ENCODE data around the gene ZNF497. TPM values are rescaled to one million over a fixed set of nuclear protein-coding genes. Genes with fewer than 3 reads are reported as not detected.

Gene ZNF497
- total and polyA plus RNA-seq, 2 of the 13 experiments (the other 11 are each of a cell fraction or from before 2014, with no cell fraction given) = 1.5 to 1.9 TPM

DNA sequence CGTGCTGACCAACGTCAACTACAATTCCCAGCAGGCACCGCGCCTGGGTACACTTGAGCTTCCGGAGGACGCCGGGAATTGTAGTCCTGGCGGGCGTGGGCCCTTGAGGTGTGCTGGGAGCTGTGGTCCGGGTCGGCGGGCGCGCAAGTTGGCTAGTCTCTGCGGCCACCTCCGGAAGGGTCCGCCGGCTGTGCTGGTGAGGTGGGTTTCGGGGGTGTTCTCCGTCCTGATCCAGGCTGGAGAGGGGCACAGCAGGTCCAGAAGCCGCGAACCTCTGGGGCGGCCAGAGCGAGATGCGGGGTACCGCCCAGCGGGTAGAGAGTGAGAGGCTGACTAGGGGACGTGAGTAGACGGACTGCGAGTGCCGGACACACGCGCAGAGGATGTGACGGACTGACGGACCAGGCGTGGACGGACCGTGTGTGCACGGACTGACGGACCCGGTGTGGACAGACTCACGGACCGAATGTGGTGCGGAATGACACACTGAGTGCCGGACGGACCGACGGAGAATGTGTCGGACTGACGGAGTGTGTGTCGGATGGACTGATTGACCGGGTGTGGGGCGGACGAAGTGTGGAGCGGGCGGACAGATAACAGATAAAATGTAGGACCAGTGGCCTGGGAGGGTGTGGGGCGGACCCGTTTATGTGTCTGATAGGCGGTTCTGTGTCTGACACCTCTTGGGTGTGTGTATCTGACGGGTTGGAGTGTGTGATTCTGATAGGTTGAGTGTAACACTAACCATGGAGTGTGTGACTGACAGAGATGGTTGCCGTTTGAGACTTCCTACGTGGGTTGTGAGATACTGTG, 35.4 kb downstream of the ZNF497 start, which contains the start of gene ZSCAN22 (continued):
- TF ChIP-seq, protein P1, sequence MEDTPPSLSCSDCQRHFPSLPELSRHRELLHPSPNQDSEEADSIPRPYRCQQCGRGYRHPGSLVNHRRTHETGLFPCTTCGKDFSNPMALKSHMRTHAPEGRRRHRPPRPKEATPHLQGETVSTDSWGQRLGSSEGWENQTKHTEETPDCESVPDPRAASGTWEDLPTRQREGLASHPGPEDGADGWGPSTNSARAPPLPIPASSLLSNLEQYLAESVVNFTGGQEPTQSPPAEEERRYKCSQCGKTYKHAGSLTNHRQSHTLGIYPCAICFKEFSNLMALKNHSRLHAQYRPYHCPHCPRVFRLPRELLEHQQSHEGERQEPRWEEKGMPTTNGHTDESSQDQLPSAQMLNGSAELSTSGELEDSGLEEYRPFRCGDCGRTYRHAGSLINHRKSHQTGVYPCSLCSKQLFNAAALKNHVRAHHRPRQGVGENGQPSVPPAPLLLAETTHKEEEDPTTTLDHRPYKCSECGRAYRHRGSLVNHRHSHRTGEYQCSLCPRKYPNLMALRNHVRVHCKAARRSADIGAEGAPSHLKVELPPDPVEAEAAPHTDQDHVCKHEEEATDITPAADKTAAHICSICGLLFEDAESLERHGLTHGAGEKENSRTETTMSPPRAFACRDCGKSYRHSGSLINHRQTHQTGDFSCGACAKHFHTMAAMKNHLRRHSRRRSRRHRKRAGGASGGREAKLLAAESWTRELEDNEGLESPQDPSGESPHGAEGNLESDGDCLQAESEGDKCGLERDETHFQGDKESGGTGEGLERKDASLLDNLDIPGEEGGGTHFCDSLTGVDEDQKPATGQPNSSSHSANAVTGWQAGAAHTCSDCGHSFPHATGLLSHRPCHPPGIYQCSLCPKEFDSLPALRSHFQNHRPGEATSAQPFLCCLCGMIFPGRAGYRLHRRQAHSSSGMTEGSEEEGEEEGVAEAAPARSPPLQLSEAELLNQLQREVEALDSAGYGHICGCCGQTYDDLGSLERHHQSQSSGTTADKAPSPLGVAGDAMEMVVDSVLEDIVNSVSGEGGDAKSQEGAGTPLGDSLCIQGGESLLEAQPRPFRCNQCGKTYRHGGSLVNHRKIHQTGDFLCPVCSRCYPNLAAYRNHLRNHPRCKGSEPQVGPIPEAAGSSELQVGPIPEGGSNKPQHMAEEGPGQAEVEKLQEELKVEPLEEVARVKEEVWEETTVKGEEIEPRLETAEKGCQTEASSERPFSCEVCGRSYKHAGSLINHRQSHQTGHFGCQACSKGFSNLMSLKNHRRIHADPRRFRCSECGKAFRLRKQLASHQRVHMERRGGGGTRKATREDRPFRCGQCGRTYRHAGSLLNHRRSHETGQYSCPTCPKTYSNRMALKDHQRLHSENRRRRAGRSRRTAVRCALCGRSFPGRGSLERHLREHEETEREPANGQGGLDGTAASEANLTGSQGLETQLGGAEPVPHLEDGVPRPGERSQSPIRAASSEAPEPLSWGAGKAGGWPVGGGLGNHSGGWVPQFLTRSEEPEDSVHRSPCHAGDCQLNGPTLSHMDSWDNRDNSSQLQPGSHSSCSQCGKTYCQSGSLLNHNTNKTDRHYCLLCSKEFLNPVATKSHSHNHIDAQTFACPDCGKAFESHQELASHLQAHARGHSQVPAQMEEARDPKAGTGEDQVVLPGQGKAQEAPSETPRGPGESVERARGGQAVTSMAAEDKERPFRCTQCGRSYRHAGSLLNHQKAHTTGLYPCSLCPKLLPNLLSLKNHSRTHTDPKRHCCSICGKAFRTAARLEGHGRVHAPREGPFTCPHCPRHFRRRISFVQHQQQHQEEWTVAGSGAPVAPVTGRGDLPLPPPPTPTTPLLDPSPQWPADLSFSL (CRISPR knock-in tag; IDR thresholded peaks at IDR 0.05) = peak; percentile 78; the same call in 1 of the 2 replicates
- TF ChIP-seq, protein P2, sequence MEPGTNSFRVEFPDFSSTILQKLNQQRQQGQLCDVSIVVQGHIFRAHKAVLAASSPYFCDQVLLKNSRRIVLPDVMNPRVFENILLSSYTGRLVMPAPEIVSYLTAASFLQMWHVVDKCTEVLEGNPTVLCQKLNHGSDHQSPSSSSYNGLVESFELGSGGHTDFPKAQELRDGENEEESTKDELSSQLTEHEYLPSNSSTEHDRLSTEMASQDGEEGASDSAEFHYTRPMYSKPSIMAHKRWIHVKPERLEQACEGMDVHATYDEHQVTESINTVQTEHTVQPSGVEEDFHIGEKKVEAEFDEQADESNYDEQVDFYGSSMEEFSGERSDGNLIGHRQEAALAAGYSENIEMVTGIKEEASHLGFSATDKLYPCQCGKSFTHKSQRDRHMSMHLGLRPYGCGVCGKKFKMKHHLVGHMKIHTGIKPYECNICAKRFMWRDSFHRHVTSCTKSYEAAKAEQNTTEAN (CRISPR knock-in tag; conservative IDR thresholded peaks at IDR 0.05) = no peak
- TF ChIP-seq, protein P3, sequence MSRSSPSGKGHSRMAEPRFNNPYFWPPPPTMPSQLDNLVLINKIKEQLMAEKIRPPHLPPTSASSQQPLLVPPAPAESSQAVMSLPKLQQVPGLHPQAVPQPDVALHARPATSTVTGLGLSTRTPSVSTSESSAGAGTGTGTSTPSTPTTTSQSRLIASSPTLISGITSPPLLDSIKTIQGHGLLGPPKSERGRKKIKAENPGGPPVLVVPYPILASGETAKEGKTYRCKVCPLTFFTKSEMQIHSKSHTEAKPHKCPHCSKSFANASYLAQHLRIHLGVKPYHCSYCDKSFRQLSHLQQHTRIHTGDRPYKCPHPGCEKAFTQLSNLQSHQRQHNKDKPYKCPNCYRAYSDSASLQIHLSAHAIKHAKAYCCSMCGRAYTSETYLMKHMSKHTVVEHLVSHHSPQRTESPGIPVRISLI (CRISPR knock-in tag; IDR thresholded peaks at IDR 0.05; ENCODE audit: borderline replicate concordance) = no peak; the same call in none of the 2 replicates
- peak; percentile 96 for TF ChIP-seq ZFP90 (CRISPR knock-in tag; IDR thresholded peaks at IDR 0.05; ENCODE audit: borderline replicate concordance)
- no peak for TF ChIP-seq MAFG (CRISPR knock-in tag; IDR thresholded peaks at IDR 0.05)
- TF ChIP-seq, protein P4, sequence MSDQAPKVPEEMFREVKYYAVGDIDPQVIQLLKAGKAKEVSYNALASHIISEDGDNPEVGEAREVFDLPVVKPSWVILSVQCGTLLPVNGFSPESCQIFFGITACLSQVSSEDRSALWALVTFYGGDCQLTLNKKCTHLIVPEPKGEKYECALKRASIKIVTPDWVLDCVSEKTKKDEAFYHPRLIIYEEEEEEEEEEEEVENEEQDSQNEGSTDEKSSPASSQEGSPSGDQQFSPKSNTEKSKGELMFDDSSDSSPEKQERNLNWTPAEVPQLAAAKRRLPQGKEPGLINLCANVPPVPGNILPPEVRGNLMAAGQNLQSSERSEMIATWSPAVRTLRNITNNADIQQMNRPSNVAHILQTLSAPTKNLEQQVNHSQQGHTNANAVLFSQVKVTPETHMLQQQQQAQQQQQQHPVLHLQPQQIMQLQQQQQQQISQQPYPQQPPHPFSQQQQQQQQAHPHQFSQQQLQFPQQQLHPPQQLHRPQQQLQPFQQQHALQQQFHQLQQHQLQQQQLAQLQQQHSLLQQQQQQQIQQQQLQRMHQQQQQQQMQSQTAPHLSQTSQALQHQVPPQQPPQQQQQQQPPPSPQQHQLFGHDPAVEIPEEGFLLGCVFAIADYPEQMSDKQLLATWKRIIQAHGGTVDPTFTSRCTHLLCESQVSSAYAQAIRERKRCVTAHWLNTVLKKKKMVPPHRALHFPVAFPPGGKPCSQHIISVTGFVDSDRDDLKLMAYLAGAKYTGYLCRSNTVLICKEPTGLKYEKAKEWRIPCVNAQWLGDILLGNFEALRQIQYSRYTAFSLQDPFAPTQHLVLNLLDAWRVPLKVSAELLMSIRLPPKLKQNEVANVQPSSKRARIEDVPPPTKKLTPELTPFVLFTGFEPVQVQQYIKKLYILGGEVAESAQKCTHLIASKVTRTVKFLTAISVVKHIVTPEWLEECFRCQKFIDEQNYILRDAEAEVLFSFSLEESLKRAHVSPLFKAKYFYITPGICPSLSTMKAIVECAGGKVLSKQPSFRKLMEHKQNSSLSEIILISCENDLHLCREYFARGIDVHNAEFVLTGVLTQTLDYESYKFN (CRISPR knock-in tag; conservative IDR thresholded peaks at IDR 0.05) = no peak; the same call in none of the 2 replicates
- TF ChIP-seq HMG20A (CRISPR knock-in tag; IDR thresholded peaks at IDR 0.05; ENCODE audit: borderline replicate concordance) = no peak
- TF ChIP-seq ZSCAN31 (CRISPR knock-in tag; IDR thresholded peaks at IDR 0.05; ENCODE audit: low read depth) = peak; percentile 69; the same call in 1 of the 2 replicates
- no peak for TF ChIP-seq NFATC3 (CRISPR knock-in tag; IDR thresholded peaks at IDR 0.05)
- peak; percentile 79; the same call in 1 of the 2 replicates for TF ChIP-seq AKAP8 (CRISPR knock-in tag; IDR thresholded peaks at IDR 0.05)
- TF ChIP-seq EHMT2 (IDR thresholded peaks at IDR 0.05; ENCODE audit: borderline replicate concordance, low read depth, low read length) = no peak
- TF ChIP-seq, protein P5, sequence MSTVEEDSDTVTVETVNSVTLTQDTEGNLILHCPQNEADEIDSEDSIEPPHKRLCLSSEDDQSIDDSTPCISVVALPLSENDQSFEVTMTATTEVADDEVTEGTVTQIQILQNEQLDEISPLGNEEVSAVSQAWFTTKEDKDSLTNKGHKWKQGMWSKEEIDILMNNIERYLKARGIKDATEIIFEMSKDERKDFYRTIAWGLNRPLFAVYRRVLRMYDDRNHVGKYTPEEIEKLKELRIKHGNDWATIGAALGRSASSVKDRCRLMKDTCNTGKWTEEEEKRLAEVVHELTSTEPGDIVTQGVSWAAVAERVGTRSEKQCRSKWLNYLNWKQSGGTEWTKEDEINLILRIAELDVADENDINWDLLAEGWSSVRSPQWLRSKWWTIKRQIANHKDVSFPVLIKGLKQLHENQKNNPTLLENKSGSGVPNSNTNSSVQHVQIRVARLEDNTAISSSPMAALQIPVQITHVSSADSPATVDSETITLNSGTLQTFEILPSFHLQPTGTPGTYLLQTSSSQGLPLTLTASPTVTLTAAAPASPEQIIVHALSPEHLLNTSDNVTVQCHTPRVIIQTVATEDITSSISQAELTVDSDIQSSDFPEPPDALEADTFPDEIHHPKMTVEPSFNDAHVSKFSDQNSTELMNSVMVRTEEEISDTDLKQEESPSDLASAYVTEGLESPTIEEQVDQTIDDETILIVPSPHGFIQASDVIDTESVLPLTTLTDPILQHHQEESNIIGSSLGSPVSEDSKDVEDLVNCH (CRISPR knock-in tag; IDR thresholded peaks at IDR 0.05) = no peak
